NOMO-1 treated with DMSO at 0.1 percent for 48 hours (cell line): Measurements from ENCODE around the gene ZNF507.

Experiments
- DNase-seq: peaks from one replicate; lab custom pipeline; 2025; ENCODE audit not compliant: unreplicated experiment; lab: John Stamatoyannopoulos, UW

Gene ZNF507

GRCh38 chr19:32345261-32346207 is at the start of gene ZNF507:
ZNF507 (plus strand) TSS chr19:32345610; CDS start chr19:32352831, 7,221 bp downstream.
- peak; percentile 51 for DNase-seq

DNA sequence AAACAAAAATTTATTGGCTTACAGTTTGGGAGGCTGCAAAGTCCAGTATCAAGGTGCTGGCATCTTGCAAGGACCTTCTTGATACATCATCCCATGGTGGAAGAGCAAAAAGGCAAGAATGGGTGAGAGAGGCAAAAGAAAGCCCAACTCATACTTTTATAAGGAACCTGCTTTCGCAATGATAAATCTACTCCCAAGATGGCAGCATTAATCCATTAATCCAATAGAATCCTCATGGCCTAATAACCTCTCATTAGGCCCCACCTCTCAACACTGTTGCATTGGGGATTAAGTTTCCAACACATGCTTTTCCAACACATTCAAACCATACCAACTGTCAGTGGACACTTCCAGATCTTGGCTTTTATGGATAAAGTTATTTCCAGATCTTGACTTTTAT is 48.7 kb upstream of the ZNF507 start:
- DNase-seq: no peak

GRCh38 chr19:32302778-32303177 is 42.6 kb upstream of the ZNF507 start:
- no peak for DNase-seq

DNA sequence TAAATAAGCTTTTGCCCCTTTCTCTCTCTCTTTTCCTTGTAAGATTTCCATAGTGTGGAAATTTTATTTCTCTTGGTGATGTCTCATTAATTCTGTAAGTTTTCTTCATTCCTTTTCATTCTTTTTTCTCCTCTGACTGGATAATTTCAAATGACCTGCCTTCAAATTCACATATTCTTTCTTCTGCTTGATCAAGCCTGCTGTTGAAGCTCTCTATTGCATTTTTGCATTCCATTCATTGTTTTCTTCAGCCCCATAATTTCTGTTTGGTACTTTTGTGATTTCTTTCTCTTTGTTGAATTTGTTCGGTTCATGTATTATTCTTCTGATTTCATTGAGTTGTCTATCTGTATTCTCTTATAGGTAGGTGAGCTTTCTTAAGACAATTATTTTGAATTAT is 42.2 kb upstream of the ZNF507 start:
- no peak for DNase-seq

GRCh38 chr19:32307591-32307990 is 37.8 kb upstream of the ZNF507 start:
- DNase-seq: no peak

- no peak for DNase-seq
Measured at GRCh38 chr19:32308431-32309077, 36.9 kb upstream of the ZNF507 start.

DNA sequence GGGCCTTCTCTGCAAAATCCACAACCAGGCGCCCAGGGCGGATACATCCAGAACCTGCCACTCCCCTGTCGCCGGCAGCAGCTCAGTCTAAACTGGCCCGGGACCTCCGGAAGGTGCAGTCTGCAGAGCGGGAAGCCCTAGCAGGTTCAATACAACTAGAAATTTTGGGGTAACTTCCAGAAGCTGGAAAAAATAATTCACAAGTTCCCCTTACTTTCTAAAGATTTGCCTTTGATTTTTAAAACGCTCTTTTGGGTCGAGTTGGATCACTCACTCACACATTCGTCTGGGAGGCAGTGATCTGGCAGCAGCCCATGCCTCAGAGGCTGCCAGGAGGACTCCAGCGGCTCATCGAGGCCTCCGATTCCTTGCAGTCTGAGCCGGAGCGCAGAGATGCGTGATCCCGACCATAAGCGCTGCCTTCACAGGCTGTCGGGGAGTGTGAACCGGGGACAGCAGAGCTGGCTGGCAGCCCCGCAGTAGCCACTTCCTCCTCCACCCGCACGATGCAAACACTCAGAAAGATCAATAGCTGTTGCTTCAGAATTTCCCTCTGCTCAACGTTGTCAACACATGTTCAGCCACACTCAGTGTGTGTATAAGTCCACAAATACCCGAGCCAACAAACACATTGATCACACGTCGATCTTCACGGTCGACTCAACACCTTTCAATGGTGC is 35.6 kb upstream of the ZNF507 start:
- DNase-seq: no peak

DNA sequence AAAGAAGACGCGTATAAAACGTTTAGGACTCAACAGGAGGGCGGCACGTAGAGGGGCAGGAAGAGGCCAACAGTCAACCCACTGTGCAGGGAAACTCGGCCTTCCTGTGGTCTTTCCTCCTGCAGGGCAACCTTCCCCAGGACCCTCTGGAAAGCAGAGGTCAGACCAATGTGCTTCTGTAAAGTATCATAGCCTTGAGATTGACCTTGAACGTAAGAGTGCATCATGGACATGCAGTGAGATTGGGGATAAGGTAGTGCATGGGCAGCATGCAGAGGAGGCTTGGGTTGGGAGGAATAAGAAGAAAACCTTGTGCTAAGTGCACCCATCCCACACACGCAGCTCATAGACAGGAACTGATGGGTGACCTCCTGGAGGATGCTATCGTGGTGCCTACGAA is 34.0 kb upstream of the ZNF507 start:
- no peak for DNase-seq

- DNase-seq: no peak
Measured at GRCh38 chr19:32313569-32314265, 31.7 kb upstream of the ZNF507 start.

DNA sequence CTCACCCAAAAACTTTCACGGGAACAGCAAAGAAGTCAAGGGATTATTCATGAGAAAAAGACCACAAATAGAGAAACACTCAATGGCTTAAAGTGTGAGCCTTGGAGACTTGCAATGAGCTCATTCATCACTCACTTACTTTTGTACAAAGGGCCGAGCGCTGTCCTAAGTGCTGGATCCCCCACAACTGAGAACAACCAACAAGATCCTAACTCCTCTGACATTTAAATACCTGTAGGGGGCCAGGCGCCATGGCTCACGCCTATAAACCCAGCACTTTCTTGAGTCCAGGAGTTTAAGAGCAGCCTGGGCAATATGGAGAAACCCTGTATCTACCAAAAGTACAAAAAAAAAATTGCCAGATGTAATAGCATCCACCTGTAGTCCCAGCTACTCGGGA is 29.4 kb upstream of the ZNF507 start:
- DNase-seq: no peak

- DNase-seq: no peak
Measured at GRCh38 chr19:32317086-32317485, 28.3 kb upstream of the ZNF507 start.

DNA sequence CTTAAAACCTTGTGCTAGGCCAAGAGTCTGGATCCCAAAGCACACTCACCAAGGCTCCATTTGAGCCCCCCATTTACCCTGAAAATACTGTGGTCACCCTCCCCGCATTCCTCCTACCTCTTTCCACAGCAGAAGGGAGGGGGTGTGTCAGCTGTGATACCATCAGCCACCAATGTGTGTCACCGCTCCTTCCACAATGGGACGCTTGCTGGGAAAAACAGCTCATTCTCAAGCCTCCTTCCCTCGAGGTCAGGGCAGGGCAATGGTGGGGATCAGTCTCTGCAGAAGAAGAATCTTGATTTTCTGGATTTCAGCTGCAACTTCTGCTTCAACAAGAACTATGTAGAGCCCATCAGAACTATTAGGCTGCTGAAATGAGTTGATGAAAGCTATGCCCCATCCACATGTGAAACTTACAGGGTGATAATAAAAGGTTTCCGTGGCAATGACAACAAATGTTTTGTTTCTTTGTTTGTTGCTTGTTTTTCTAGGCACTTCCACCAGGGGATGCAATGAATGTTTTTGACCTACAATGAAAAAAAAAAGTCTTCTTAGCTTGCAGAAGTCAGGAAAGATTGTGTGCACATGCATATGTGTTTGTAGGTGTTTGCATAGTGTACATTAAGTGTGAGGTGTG is 26.4 kb upstream of the ZNF507 start:
- no peak for DNase-seq

DNA sequence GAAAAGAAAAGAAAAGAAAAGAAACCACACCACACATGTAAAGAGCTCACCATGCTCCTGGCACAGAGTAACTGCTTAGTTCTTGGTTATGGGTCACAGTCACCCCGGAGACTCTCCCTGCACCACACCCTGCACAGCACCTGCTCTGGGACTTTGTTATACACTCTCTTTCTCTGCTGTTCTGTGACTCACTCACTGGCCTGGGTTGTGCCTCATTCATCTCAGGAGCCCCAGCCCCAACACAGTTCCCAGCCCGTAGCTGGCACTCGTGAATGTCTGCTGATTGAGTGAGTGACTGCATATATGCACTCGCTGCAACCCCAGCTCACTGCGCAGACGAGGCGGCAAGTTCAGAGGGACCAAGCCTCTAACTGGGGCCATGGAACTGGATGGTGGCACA is 22.9 kb upstream of the ZNF507 start:
- no peak for DNase-seq

DNA sequence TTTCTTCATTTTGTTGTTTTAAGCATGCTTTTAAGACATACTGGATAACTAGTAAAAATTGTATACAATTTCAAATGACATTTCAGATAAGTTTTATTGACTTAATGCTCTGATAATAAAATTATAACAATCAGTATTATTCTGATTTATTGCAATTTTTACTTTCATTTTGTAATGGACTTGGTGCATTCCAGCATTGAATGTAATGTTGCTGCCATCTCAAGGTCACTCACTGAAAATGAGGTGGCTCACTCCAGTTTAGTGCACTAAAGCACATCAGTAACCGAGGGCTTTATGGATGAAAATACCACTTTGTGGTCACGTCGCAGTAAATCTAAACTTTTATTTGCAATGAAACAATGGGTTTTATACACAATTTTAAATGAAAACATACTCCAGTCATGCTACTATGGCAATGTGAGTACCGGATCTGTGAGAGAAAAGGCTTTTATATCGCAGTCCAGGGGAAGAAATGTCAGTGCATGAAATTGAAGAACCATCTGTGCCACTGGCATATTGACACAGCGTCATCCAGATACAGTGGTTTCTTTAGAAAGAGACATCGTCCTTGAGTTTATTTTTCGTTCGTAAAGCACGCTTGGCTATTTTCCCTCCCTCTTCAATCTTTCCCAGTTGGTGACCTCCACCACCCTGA is 20.7 kb upstream of the ZNF507 start:
- no peak for DNase-seq

- no peak for DNase-seq
Measured at GRCh38 chr19:32330213-32330857, 15.1 kb upstream of the ZNF507 start.

DNA sequence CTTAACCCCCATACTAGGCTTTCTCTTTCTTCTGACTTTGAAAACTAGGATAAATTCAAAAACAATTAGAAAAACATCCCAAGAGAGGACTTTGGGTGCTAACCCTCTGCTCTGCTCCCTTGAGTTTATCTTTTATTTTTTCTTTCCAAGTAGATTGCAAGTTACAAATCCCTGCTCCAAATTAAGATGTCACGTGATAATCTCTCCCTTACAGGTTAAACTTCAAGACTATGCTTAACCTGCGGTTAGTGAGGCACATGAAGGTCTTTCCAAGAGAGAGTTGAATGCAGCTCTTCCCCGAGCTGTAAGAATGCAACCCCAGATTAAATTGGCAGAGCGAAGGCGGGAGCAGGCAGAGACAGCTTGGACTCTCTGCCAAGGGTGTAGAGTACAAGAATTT is 12.2 kb upstream of the ZNF507 start:
- DNase-seq: no peak

GRCh38 chr19:32336259-32337083 is 8.9 kb upstream of the ZNF507 start:
- peak; percentile 11 for DNase-seq

DNA sequence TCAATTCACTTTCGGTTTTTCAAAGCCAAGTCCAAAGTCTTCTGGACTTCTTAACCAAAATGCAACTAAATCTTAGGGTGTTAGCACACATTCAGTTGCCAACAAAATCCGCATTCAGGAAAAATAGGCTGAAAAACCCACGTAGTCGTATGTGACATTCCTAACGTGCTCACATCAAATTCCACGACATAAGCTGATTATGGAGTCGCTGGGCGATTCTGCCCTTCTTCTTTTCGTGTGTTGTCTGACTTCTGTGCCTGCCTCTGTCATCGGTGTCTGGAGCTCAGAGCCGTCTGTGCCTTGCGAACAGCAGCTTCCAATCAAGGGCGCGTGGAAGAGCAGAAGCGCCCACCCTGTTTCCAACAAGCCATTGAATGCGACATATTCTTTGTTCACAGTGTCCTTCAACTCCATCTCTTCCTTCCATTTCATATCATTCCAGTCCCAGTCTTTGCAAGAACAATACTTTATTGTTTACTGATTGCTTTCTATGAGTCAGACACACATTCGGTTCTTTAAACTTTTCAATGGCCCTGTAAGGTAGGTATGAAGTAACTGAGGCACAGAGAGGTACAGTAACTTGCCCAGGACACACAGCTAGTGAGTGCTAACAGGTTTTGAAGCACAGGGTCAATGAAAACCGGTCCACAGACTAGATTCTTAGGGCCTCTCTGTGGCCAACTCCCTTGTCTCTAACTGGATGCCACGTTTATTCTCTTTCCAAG is 8.2 kb upstream of the ZNF507 start:
- no peak for DNase-seq
